ENCODE data around the gene NRG3.
A peak's percentile ranks its signal among the peaks of the same experiment; 100 is the strongest.

NRG3 gene

DNA sequence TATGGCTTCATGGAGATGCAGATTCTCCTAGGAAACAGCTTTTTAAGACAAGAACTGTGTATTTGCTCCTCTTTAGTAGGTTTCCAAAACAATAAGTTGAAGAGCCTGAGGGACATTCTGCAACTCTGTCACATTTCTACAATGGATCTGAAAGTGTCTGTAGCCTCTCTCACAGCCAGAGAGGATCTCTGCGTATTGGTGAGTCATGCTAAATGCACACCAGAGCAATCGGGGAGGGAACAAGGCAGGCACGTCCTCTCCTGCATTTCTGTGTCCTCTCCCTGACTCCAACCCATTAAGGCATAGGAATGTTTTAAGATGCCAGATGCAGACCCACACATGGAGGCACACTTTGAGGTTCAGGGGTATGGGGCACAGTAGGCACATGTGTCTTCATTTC, 1137.9 kb downstream of the NRG3 start:
- DNase-seq (ENCODE audit: low spot score) = peak; percentile 0

DNA sequence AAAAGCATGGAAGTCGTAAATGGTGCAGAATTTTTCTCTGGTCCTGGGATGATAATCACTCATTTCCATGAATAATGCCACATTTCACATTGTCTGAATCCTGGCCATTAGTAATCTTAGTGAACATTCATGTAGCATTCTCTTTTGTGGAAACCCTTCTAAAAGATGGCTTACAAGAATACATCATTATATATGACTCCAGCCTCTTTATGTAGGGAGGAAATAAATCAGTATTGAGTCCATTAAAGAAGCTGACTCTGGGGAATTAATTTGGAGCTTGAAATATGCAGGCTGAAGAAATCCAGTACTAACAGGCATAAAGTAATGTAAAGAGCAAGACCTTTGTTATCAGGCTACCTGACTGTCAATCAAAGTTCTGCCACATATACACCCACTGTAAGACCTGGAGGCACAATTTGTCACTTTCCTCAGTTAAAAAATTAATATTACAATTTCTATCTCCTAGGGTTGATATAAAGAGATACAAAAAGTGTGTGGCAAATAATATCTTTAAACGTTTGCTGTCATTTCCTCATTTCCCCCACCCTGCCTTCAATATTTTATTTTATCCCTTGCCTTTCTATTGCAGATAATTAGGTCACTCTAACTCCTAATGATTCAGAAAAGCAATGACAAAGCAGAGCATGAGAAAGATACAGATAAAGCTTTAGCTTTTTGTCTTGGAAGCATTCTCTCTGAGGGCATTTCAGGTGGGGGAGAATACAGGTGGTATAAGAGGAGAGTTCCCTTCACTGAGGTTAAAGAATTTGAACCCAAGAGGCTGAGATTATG, 1142.3 kb downstream of the NRG3 start:
- DNase-seq (ENCODE audit: low spot score) = no peak

DNA sequence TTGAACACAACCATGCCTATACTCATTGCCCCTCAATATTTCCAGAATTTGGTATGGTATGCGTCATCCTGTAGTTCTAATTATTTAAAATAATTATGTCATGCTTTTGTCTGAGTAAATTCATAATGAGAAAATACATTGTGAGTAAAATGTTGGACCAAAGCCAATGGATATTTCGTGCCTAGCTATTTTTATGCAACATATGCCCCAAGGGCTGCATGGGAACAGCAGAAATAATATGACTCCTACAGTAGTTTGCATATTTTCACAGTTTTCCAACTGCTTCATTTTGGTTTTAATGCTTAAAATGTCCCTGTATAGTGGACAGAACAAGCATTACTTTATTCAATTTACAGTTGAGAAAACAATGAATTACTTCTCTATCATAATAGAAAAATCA, 1148.7 kb downstream of the NRG3 start:
- no peak for DNase-seq (ENCODE audit: low spot score)
